OCI-LY7 (cell line): Measurements from ENCODE around the gene TMC1.

ENCODE experiments used
- EZH2phosphoT487 ChIP-seq: fragments of 200-600 bp; sonication (generic); IDR thresholded peaks from 2 replicates; pipeline ENCODE4 v1.6.1; 2018; ENCODE audit warnings: low read depth, borderline replicate concordance, mild to moderate bottlenecking, mixed run types, antibody characterized with exemption, low read length, moderate library complexity, mixed read lengths
- TF ChIP-seq, protein P1 (sequence below): fragments of 200-600 bp; sonication (generic); conservative IDR thresholded peaks from 2 replicates; pipeline ENCODE4 v1.5.1; 2014; ENCODE audit warnings: mild to moderate bottlenecking, antibody characterized with exemption, low read length, moderate library complexity, mixed read lengths

DNA sequence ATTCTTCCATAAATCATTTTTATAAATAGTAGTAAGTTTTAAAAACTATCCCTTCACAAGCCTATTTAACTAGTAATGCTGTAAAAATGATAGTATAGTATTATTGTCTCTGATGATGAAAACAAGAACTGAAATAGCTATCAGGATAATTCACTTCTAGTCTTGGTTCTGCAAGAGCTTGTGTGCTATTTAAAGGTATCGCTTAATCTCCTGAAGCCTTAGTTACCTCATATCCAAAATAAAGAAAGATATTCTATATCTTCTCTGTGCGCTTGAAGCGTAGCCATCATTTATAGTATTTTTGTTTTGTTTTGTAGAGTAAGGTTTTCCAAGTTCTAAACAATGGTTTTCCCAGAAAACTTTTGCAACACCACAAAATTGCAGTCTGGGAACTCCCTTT lies 180.1 kb downstream of the TMC1 start:
- TF ChIP-seq, protein P1, sequence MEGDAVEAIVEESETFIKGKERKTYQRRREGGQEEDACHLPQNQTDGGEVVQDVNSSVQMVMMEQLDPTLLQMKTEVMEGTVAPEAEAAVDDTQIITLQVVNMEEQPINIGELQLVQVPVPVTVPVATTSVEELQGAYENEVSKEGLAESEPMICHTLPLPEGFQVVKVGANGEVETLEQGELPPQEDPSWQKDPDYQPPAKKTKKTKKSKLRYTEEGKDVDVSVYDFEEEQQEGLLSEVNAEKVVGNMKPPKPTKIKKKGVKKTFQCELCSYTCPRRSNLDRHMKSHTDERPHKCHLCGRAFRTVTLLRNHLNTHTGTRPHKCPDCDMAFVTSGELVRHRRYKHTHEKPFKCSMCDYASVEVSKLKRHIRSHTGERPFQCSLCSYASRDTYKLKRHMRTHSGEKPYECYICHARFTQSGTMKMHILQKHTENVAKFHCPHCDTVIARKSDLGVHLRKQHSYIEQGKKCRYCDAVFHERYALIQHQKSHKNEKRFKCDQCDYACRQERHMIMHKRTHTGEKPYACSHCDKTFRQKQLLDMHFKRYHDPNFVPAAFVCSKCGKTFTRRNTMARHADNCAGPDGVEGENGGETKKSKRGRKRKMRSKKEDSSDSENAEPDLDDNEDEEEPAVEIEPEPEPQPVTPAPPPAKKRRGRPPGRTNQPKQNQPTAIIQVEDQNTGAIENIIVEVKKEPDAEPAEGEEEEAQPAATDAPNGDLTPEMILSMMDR = no peak
- TF ChIP-seq EZH2phosphoT487 = no peak
